COLO668 (cell line): Measurements from ENCODE around the gene OGDHL.
A peak's percentile ranks its signal among the peaks of the same experiment; 100 is the strongest.
"Not testable (repeated sequence)": the region's sequence is repeated elsewhere in the genome, so short reads cannot be mapped to it uniquely, and the experiment has no call there.

Experiments used
- DNase-seq: peaks from one replicate; lab custom pipeline; 2025; ENCODE audit not compliant: unreplicated experiment; lab: John Stamatoyannopoulos, UW

OGDHL gene

DNA sequence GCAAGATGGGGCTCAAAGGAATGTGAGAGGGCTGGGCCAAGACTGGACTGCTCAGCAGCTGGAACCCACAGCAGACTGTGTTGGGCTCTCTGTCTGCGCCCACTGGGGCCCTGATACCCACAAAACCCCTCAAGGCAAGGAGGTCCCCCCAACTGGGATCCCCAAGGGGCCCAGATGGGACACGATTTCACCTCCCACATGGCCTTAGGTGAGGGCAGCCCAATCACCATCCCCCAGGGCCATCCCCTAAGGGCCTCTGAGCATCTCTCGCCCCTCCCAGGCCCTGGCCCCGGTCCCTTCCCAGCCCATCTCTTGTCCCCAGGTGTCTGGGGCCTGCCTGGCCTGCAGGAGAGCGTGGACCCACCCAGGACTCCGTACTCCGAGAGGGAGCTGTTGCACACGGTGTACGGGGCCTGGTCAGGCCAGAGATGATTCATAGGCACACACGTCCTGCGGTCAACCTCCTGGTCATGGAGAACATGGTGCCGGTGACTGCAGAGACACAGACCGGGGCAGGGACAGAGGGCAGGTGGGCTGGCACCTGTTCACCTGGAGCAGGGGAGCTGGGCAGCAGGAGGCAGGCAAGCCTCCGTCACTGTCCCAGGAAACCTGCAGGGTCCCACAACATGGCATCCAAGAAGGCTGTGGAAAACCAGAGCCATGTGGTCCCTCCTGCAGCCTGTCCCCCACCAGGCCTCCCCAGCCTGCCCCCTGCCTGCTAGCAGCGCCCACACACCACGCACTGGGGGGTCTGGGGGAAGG lies 21.6 kb downstream of the OGDHL start:
- no peak for DNase-seq

DNA sequence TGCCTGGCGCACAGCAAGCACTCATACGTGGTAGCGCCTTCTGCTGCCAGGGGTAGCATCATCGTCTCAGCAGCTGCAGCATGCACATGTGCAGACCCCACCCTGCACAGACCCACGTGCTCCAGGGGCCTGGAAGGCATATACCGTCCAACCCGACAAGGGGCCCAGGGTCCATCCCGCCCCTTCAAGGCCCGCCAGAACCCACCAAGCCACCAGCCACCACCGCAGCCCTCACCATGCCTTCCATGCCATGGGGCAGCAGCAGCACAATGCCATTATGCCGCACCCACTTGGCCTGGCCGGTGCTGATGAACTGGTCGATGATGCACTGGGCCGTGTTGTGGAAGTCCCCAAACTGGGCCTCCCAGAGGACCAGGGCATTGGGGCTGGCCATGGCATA lies 22.7 kb downstream of the OGDHL start:
- DNase-seq, result no peak

DNA sequence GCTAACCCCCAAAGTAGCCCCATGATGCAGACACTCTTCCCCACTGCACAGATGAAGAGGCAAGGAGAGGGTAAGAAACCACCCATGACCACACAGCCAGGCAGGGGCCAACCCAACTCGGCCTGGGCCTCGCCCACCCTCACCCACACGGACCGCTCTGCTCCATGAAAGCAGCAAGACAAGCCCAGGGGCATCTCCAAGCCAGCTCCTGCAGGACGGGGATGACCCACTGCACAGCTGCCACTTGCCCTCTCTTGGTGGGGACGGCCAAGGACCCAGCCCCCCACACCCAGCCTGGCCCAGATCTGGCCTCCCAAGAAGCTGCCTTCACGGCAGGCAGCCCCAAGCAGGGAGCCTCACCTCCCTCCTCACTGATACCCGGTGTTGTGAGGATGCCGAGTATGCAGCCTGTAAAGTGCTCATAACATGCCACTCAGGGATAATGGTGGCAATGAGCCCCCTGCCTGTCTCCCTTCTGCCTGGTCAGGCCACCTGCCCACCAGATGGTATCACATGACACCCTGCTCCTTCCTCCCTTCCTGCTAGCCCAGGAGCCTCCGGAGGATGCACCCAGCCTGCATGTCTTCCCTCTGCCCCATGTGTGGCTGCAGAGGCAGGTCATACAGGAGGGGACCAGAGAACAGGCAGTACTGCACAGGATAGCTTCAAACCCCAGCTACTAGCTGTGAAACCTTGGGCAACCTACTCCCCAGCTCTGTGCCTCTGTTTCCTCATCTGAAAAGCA lies 23.3 kb downstream of the OGDHL start:
- no peak for DNase-seq

DNA sequence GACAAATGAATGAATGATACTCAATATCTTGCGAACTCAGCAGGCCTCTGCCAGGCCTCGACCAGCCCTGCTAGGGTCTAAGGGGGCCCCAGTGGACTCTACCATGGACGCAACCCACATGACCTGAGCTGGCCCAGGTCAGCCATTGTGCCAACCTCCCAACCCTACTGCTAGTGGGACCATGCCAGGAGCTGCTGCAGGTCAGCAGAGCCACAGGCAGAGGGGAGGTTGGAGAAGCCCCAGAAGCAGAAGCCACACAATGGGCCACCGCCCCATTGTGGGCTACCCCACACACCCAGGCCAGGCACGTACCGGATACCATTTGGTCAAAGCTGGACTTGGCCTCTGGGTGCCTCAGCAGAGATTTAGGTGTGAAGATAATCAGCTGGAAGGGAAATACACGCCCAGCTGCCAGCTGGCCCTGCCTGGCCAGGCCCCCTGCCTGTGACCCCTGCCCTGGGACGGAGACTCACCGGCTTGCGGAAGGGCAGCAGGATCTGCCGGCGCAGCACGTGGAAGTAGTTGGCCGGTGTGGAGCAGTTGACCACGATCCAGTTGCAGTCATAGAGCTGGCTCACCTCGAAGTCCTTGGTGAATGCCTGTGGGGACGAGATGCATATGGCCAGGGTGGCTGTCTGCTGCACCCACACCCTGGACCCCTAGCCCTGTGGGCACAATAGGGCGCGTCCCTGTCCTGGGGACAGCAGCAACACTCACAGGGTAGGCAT lies 24.5 kb downstream of the OGDHL start:
- DNase-seq, result no peak

DNA sequence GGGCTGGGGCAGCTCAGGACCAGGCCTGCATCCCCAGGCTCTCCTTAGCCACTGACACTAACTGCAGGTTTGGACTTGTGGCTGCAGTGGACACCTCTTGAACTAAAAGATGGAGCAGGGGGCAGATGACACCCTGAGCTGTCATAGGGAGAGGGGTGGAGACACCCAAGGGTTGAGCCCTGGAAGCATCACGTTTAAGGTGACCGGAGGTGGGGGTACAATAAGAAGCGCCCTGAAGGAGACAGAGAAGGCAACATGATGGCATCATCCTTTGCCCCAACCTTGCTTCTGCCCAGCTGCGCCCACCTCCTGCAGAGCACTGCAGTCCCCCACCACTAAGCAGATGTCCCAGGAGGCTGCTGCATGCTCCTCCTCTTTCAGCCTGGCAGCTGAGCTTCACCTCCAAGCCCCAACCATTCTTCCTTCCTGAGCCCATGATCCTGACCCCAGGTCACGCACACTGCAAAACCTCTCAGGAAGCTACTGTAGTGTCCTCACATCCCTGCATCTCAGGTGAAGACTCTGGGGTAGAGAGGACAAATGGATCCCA lies 25.5 kb downstream of the OGDHL start:
- no peak for DNase-seq

DNA sequence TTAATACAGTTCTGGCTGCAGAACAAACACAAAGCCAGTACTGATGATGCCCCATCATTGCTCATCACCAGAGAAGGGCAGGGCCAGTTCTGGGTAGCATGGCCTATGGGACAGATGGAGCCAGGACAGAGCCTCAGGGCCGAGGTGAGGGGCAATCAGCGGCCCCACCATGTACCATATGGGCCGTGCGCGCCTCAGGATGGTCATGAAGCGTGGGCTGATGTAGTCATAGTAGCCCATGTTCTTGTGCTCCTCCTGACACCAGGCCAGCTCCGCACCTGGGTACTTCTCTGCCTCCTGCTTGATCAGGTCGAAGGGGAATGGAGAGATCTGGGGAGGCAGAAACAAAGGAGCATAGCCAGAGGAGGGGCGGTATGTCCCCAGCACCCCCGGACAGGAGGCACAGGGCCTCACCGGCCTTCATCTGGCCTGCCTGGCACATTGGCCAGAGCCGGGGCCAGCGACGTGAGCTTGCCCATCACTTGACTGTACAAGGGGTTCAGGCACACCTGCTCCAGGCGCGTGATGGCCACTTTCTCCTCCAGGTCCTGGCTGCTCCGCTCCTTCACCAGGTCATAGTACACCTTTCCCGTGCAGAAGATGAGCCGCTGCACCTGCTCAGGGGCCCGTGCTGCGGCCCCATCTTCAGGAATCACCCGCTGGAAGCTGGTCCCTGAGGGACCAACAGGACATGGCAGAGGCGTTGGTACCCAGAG lies 26.1 kb downstream of the OGDHL start:
- no peak for DNase-seq

DNA sequence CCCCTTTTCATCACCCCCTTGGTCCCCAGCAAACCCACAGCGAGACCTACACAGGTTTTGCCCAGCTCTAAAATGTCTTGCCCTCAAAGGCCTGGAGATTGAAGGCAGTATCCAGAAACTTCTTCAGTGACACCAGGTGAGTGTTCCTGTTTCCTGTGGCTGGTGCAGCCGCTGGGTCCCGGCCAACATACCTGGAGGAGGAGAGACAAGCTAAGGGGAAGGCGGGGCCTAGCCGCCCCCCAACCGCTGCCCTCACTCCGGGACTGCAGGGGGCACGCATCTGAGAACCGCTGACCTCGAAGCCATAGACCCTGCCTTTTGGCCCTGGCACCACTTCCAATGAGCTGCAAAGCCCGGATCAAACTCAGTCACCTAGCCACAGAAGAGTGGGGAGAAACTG lies 27.0 kb downstream of the OGDHL start:
- no peak for DNase-seq

DNA sequence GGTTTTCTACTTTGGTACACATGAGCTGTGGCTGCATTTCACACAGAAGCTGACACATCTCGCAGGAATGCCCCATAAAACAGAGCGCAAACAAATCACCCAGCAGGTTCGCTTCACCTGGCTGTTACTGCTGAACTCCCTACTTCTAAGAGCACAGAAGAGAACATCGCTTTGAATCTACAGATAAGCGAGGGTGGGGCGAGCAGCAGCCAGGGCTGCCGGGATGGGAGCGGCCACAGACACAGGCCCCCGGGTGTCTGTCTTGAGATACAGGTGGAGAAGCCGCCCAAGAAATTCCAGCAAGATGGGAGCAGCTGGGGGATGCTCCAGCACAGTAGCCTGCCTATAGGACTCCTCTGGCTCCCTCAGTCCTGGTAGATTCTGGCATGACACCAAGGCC lies 27.4 kb downstream of the OGDHL start:
- no peak for DNase-seq

DNA sequence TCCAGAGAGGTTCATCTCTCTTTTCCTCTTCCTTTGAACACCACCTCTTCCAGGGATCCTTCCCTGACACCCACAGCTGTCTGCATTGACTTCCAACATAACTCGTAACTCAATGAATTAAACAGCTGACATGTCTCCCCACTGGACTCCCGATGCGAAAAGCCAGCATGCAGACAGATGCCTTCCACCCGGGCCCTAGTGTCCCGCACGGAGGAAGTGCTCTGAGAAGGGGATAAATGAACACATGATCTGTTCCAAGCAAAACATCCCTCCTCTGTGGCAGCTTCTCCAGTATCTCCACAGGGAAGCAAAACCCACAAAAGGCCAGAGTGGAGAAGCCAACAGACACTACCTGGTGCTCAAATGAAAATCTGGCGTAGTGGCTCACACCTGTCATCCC lies 28.3 kb downstream of the OGDHL start:
- no peak for DNase-seq

DNA sequence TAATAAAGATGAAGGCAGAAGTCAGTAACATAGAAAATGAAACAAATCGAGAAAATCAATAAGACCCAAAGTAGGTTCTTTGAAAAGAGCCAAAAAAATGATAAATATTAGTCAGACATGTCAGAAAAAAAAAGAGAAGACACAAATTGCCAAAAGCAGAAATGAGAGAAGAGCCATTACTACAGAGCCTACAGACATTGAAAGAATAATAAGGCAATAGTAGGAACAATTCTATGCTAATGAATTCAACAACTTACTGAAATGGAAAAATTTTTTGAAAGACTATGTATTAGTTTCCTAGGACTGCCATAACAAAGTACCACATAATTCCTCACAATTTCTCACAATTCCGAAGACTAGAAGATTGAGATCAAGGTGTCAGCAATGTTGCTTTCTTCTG lies 35.5 kb downstream of the OGDHL start:
- DNase-seq, result no peak

DNA sequence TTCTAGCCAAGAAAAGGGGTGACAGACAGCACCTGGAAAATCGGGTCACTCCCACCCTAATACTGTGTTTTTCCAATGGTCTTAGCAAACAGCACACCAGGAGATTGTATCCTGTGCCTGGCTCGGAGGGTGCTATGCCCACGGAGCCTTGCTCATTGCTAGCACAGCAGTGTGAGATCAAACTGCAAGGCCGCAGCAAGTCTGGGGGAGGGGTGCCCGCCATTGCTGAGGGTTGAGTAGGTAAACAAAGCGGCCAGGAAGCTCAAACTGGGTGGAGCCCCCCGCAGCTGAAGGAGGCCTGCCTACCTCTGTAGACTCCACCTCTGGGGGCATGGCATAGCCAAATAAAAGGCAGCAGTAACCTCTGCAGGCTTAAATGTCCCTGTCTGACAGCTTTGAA lies 47.0 kb downstream of the OGDHL start:
- DNase-seq, result not testable (repeated sequence)

DNA sequence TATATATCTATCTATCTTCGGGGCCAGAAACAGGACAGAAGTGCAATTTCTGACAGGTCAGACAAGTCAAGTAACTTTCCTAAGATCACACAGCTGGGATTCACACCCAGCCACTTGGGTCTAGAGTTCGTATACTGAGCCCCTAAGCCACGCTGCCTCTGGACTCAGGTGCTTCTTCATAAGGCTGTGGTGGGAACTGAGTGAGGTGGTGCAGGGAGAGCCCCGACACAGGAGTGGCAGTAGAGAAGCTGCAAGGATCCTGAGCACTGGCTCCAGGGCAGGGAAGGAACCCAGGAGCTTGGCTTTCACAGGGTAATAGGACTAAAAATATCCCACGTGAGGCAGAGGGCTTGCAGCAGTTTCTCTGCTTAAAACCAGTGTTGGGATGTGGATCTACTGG lies 48.9 kb downstream of the OGDHL start:
- no peak for DNase-seq

DNA sequence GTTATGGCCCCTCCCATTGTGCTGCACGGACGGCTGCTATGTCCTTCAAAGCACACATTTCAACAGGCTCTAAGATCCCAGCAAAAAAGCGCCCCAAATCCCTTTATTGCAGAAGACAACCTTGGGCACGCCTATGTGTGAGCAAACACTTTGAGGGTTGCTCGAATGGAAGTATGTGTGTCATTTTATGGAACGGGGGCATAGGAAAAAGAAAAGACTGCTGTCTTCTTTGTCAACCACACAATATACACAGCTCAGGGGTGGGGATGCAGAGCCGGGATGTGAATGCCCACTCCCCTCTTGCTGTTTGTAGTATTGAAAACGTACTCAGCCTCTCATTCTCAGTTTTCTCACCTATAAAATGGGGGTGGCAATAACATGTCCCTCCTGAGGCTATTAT lies 50.6 kb downstream of the OGDHL start:
- no peak for DNase-seq

DNA sequence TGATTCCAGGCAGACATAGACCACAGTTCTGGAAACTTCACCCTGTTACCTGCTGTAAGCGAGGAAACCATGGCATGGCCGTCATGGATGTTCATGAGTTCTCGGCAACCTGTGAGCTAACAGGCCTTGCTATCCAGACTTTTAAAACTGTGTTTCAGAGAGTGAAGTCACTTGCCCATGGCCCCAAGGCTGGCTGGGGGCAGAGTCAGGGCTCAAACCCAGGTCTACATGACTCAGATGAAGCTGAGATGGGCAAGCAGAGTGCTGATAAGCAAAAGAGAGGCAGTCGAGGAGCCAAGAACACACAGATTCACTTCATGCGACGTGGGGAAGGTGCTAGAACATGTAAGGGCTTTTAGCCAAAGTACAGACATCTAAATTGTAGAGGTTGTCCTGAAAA lies 51.2 kb downstream of the OGDHL start:
- no peak for DNase-seq

DNA sequence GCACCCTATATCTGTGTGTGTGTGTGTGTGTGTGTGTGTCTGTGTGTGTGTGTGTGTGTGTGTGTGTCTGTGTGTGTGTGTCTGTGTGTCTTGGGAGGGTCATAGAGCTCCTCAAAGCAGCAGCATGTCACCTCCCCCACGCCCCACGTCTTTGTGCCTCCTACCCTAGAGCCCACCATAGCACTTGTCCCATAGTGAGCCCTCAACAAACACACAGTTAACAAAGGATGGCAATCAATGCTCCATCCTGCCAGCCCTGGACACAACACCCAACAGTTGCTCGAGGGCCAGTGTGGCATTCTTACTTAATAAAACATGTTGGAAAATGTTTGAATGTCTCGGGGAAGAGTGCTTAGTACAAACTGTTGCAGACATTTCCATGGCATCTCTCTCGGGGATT lies 52.2 kb downstream of the OGDHL start:
- no peak for DNase-seq

DNA sequence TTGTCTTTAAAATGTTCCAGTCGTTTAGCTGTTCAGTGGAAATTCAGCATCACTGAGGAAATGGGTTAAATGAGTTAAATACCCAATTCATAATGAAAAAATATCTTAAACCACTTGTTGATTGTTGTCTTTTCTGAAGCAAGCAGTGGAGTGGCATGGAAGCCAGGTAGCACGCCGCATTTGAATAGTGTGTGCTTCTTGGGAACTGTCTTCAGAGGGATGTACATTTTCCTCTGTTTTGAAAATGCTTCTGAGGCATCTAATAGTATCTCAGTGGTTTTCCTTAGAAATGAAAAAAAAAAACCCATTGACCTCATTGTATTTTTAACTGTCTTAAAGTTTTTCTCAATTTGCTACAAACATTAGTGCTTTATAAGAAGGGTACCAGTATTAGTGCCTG lies 54.5 kb downstream of the OGDHL start:
- no peak for DNase-seq

DNA sequence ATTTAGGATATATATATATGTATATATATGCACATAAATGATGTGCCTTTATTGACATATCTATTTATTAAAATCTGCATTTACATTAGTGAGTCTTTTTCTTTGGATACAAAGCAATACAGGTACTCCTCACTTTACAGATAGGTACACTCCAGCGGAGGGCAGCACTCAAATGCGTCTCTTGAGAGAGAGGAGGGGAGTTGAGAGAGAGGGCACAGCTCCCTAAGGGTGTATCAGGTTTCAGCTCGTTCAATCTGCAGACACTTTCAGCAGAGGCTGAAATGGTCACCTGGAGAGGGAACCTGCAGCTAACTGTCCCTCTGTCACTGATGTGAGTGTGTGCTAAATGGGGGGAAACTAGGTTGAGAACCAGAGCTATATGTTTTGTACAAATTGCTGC lies 61.1 kb downstream of the OGDHL start:
- DNase-seq, result peak; percentile 5

DNA sequence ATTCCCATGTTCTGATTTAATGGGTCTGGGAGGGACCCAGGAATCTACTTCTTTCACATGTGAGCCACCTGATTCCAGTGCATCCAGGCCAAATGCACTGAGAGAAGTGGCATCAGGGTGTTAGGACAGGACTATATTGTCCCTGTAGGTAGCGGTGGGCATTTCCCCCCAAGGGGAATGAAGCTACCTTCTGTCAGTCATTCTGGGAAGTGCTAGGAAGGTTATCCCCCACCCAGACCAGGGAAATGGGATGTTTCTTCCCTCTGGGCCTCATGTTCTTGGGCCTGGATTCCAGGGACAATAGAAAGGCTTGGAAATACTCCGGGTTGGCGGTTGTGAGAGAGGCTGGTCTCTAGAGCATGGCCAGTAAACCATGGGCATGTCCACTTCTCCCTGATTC lies 61.9 kb downstream of the OGDHL start:
- no peak for DNase-seq

DNA sequence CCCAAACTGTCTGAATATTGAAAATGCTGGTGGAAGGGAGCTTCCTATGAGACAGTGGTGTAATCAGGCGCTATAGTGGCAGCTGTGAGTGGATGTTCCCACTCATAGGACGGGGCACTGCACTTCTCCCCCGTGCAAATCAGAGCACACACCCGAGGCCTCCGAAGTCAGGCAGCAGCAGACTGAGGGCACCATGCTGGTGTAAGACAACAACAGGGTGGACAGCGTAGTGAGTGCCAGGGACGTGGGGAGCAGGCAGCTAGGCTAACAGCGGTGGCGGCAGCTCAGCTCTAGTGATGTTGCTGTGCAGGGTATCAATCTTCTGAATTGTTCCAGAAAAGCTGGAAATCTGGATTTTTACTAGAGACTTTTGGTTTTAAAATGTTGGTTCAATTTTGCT lies 63.4 kb downstream of the OGDHL start:
- DNase-seq, result no peak

DNA sequence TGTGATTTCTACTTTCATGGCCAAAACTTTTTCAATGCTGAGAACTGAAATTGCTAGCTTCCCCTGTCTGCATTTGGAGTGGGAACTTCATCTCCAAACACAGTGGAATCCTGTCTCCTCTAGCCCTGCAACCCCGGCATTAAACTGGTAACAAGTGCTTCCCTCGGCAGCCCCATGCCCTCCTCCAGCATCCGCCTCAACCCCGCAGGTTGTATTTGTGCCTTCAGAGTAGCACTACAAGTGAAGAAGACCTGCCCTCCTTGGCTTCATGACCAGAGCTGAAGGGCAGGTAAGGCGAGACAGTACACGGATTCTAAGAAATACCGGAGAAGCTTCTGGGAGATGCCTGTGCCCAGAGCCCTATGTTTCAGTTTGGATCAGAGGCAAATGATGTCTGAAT lies 65.8 kb downstream of the OGDHL start:
- no peak for DNase-seq

DNA sequence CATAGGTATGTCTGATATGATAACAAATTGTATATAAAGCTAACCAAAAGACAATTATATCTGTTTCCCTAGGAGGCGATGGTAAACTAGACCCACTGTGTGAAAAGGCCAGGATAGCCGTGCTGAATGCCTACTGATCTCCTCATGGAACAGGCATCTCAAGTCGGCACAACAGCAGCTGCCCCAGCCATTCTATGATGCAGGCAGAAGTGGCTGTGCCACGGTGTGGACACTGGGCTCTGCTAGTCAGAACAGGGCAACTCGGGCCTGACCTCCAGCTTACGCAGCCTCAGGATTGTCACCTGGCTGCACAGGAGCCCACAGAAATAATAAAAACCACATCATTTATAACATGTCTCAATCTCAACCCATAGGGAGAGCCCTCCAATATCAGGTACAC lies 67.7 kb downstream of the OGDHL start:
- no peak for DNase-seq
